ENCODE data around the gene SLC29A4. TPM values are rescaled to one million over a fixed set of nuclear protein-coding genes. Genes with fewer than 3 reads are reported as not detected.
"Not testable (repeated sequence)": the region's sequence is repeated elsewhere in the genome, so short reads cannot be mapped to it uniquely, and the experiment has no call there.

The SLC29A4 gene
- polyA plus RNA-seq, 1 of the 3 experiments (the other 2 are of a cell fraction): 12.3 TPM

GRCh38 chr7:5303061-5303460 is 20.3 kb downstream of the SLC29A4 start (continued):
- TF ChIP-seq IRF3 (IDR thresholded peaks at IDR 0.05; ENCODE audit: low read depth, low read length) (no peak), ELF1 (IDR thresholded peaks at IDR 0.05) (no peak)

- Histone ChIP-seq H3K4me1 (ENCODE audit: control insufficient read depth in 1 of 2, insufficient read depth in 2 of 2, low read depth in 1 of 2, low read length in 1 of 2) (no peaks in the 10 kb centered on the region), H3K27me3 (ENCODE audit: insufficient read depth) (no peaks in the 10 kb centered on the region), H3K9me3 (no peaks in the 10 kb centered on the region), H3F3A (replicated peaks; ENCODE audit: insufficient read depth) (peaks cover 28% of the 10 kb centered on the region), H3K4me3 (ENCODE audit: low read depth in 2 of 2, low read length in 1 of 2) (no peak overlapping the region), H3K4me2 (no peak overlapping the region), H3K9me2 (no peaks in the 10 kb centered on the region), H4K20me1 (ENCODE audit: insufficient read depth) (0 out of 2 replicates have a peak, but pooled peaks cover 3% of the 10 kb centered on the region), H2AFZ (ENCODE audit: low read depth) (no peak overlapping the region), H3K79me2 (ENCODE audit: insufficient read depth) (no peaks in the 10 kb centered on the region), H3K9ac (no peak overlapping the region), H3K36me3 (replicated peaks in 1 of 2; ENCODE audit: control insufficient read depth in 1 of 2, insufficient read depth in 2 of 2, low read length in 1 of 2) (peaks cover 12 to 13% of the 10 kb centered on the region in 2 experiments), H3K27ac (ENCODE audit: low read depth in 2 of 2, low read length in 1 of 2) (no peak overlapping the region; a peak in 1 of 4 replicates)
- no peak for DNase-seq
- ChIA-PET POLR2A (no interaction called here), CTCF (interaction anchor here (0.8 kb wide), 2 partner anchors 19 to 63 kb away, joined by 3 read pairs; no protein-coding TSS in a partner anchor)
- 93% methylated on average over 28 of the region's 35 CpGs for WGBS (ENCODE audit: low lambda C conversion rate)
- no peak for TF ChIP-seq NRF1 (IDR thresholded peaks at IDR 0.05; ENCODE audit: low read depth, low read length)
- no peak for TF ChIP-seq SMC3 (IDR thresholded peaks at IDR 0.05; ENCODE audit: low read depth, low read length)
- TF ChIP-seq TCF12 (IDR thresholded peaks at IDR 0.05): no peak
- no peak for TF ChIP-seq RXRA (IDR thresholded peaks at IDR 0.05; ENCODE audit: borderline replicate concordance, low read depth)
- no peak for TF ChIP-seq GATA2 (CRISPR knock-in tag; IDR thresholded peaks at IDR 0.05)
- no peak for TF ChIP-seq GABPA (IDR thresholded peaks at IDR 0.05; ENCODE audit: low read depth)
- TF ChIP-seq ELF1 (IDR thresholded peaks at IDR 0.05): no peak
These were observed 21.1 kb downstream of the SLC29A4 start for GRCh38 chr7:5303591-5304505.

- H3K4me1 ChIP-seq (ENCODE audit: control insufficient read depth in 1 of 2, insufficient read depth in 2 of 2, low read depth in 1 of 2, low read length in 1 of 2); H3K4me3 ChIP-seq (ENCODE audit: low read depth in 2 of 2, low read length in 1 of 2); H3K9me2 ChIP-seq; H3K4me2 ChIP-seq; H3K79me2 ChIP-seq (ENCODE audit: insufficient read depth); DNase-seq; H3K27me3 ChIP-seq (ENCODE audit: insufficient read depth); H3K9me3 ChIP-seq; H3K9ac ChIP-seq; H2AFZ ChIP-seq (ENCODE audit: low read depth); H4K20me1 ChIP-seq (ENCODE audit: insufficient read depth); POLR2A ChIA-PET; H3K27ac ChIP-seq (ENCODE audit: low read depth in 2 of 2, low read length in 1 of 2): not testable (repeated sequence)
- WGBS (ENCODE audit: low lambda C conversion rate): 98% methylated on average over 9 of the region's 9 CpGs
- H3K36me3 ChIP-seq (replicated peaks in 1 of 2; ENCODE audit: control insufficient read depth in 1 of 2, insufficient read depth in 2 of 2, low read length in 1 of 2): peaks cover 12 to 19% of the 10 kb centered on the region in 2 experiments
- CTCF ChIA-PET: interaction anchor here (0.8 kb wide), 1 partner anchor 61 kb away, joined by 3 read pairs; no protein-coding TSS in a partner anchor
- peaks cover 25% of the 10 kb centered on the region for H3F3A ChIP-seq (replicated peaks; ENCODE audit: insufficient read depth)
These were observed 22.3 kb downstream of the SLC29A4 start for GRCh38 chr7:5305050-5305449.

- H3K9ac ChIP-seq; H4K20me1 ChIP-seq (ENCODE audit: insufficient read depth); H3K4me2 ChIP-seq; CTCF ChIA-PET; H3K4me3 ChIP-seq (ENCODE audit: low read depth in 2 of 2, low read length in 1 of 2); H3K27ac ChIP-seq (ENCODE audit: low read depth in 2 of 2, low read length in 1 of 2); H3K9me3 ChIP-seq; H3K9me2 ChIP-seq; DNase-seq; H3K27me3 ChIP-seq (ENCODE audit: insufficient read depth); H3K79me2 ChIP-seq (ENCODE audit: insufficient read depth); H2AFZ ChIP-seq (ENCODE audit: low read depth); H3K4me1 ChIP-seq (ENCODE audit: control insufficient read depth in 1 of 2, insufficient read depth in 2 of 2, low read depth in 1 of 2, low read length in 1 of 2): not testable (repeated sequence)
- POLR2A ChIA-PET: interaction anchor here (1.0 kb wide), 1 partner anchor 67 kb away, joined by 3 read pairs; no protein-coding TSS in a partner anchor
- H3F3A ChIP-seq (replicated peaks; ENCODE audit: insufficient read depth): peaks cover 26% of the 10 kb centered on the region
- H3K36me3 ChIP-seq (replicated peaks in 1 of 2; ENCODE audit: control insufficient read depth in 1 of 2, insufficient read depth in 2 of 2, low read length in 1 of 2): peaks cover 27% of the 10 kb centered on the region in 2 experiments
- WGBS (ENCODE audit: low lambda C conversion rate): 93% methylated on average over 26 of the region's 39 CpGs
These were observed 24.7 kb downstream of the SLC29A4 start for GRCh38 chr7:5307221-5308142.
